Endothelial cell of umbilical vein (primary cell): ENCODE results near the gene SOX21. TPM values are rescaled to one million over a fixed set of nuclear protein-coding genes. Genes with fewer than 3 reads are reported as not detected.

Experiments
- BruUV-seq: library from RNA; stranded (reverse); fragments of 400-500 nt; replicated peaks from 2 replicates; lab custom pipeline; 2021; lab: Mats Ljungman, UMichigan
- CTCF ChIA-PET: fragments of 300-600, 350-600 bp; sonication (Branson Sonifier 250); formaldehyde crosslinking; loops from one replicate; lab custom pipeline; 2021; ENCODE audit warnings: antibody characterized with exemption, inconsistent platforms; lab: Charles Lee
- POLR2A ChIA-PET: fragments of 300-600, 350-600 bp; sonication (Branson Sonifier 250); formaldehyde crosslinking; loops from one replicate; lab custom pipeline; 2021; ENCODE audit warnings: antibody characterized with exemption, inconsistent platforms; lab: Charles Lee
- DNase-seq: peaks from one replicate; pipeline ENCODE4 v3.0.0-alpha.2; 2011; ENCODE audit warnings: low read depth, low spot score
- FAIRE-seq: peaks from 2 replicates; lab custom pipeline; 2011; peaks lifted over from hg19 to GRCh38; lab: Jason Lieb, UNC
- H2AFZ ChIP-seq: 2 replicates; pipeline ENCODE4 v1.6.0; 2012; ENCODE audit warnings: low read depth, low read length, control low read depth, inconsistent platforms
- H3K27ac ChIP-seq: 2 replicates; pipeline ENCODE4 v1.5.1; 2011; ENCODE audit warnings: low read depth, mild to moderate bottlenecking, control low read depth, low read length, moderate library complexity; ENCODE audit not compliant: insufficient read depth
- H3K27me3 ChIP-seq, 2 experiments: 2 replicates each; pipeline versions ENCODE4 v1.6.0 to v1.6.1; 2011; ENCODE audit warnings: low read length in 2 of 2, mixed read lengths in 1 of 2; ENCODE audit not compliant: control insufficient read depth in 2 of 2, insufficient read depth in 2 of 2
- H3K36me3 ChIP-seq, 2 experiments: 2 replicates in 1 of 2; 3 replicates in 1 of 2; pipeline ENCODE4 v1.5.1; 2011; ENCODE audit warnings: low read length in 2 of 2, mild to moderate bottlenecking in 1 of 2, moderate library complexity in 1 of 2; ENCODE audit not compliant: control insufficient read depth in 2 of 2, insufficient read depth in 2 of 2; ENCODE audit errors: extremely low read depth in 1 of 2
- H3K4me1 ChIP-seq: 3 replicates; pipeline ENCODE4 v1.5.1; 2011; ENCODE audit warnings: mild to moderate bottlenecking, low read length; ENCODE audit not compliant: control insufficient read depth, insufficient read depth; ENCODE audit errors: extremely low read depth
- H3K4me2 ChIP-seq: 2 replicates; pipeline ENCODE4 v1.6.1; 2011; ENCODE audit warnings: low read length, control low read depth, mixed read lengths; ENCODE audit not compliant: insufficient read depth
- H3K4me3 ChIP-seq, 3 experiments: fragments of 200-600 bp in 1 of 3; sonication (generic), shearing (Covaris generic) in 1 of 3; replicated peaks in 1 of 3; 2 replicates each; pipeline ENCODE4 v1.5.1; 2011 to 2016; ENCODE audit warnings: control low read depth in 3 of 3, low read length in 3 of 3, mild to moderate bottlenecking in 2 of 3, inconsistent platforms in 1 of 3, low read depth in 1 of 3, moderate library complexity in 1 of 3; ENCODE audit not compliant: insufficient read depth in 1 of 3
- H3K79me2 ChIP-seq: 2 replicates; pipeline ENCODE4 v1.6.0; 2012; ENCODE audit warnings: low read length, inconsistent platforms; ENCODE audit not compliant: control insufficient read depth, insufficient read depth
- H3K9ac ChIP-seq: replicated peaks from 2 replicates; pipeline ENCODE3; 2011; ENCODE audit warnings: low read length, control low read depth; ENCODE audit not compliant: insufficient read depth; ENCODE audit errors: extremely low read depth
- H3K9me1 ChIP-seq: replicated peaks from 3 replicates; pipeline ENCODE4 v1.6.0; 2011; ENCODE audit warnings: mild to moderate bottlenecking, low read length; ENCODE audit not compliant: control insufficient read depth, insufficient read depth; ENCODE audit errors: extremely low read depth
- H3K9me3 ChIP-seq: replicated peaks from 2 replicates; pipeline ENCODE4 v1.5.1; 2012; ENCODE audit warnings: low read length, inconsistent platforms; ENCODE audit not compliant: control insufficient read depth, insufficient read depth
- H4K20me1 ChIP-seq: replicated peaks from 2 replicates; pipeline ENCODE3; 2011; ENCODE audit warnings: mild to moderate bottlenecking, low read length; ENCODE audit not compliant: control insufficient read depth, insufficient read depth; ENCODE audit errors: extremely low read depth
- CTCF ChIP-seq, 2 donors: IDR thresholded peaks; 1 replicate in 1 of 2; 2 replicates in 1 of 2; pipeline ENCODE4 v1.5.1; 2011; ENCODE audit warnings: low read length in 2 of 2, mild to moderate bottlenecking in 2 of 2, moderate library complexity in 2 of 2, control low read depth in 1 of 2, inconsistent platforms in 1 of 2, low read depth in 1 of 2; ENCODE audit not compliant: insufficient read depth in 1 of 2; ENCODE audit errors: extremely low read depth in 1 of 2
- EZH2 ChIP-seq: IDR thresholded peaks from 2 replicates; pipeline ENCODE4 v1.6.1; 2012; ENCODE audit warnings: borderline replicate concordance, low read depth, mild to moderate bottlenecking, moderate library complexity, low read length, inconsistent platforms; ENCODE audit not compliant: severe bottlenecking
- FOS ChIP-seq: IDR thresholded peaks from 2 replicates; pipeline ENCODE4 v1.6.1; 2011; ENCODE audit warnings: mild to moderate bottlenecking, low read length, moderate library complexity, borderline replicate concordance; ENCODE audit not compliant: insufficient read depth
- GATA2 ChIP-seq: IDR thresholded peaks from 2 replicates; pipeline ENCODE4 v1.7.0; 2011; ENCODE audit warnings: low read depth, mild to moderate bottlenecking, moderate library complexity, mixed read lengths, low read length; ENCODE audit not compliant: insufficient read length, insufficient read depth
- JUN ChIP-seq: IDR thresholded peaks from 2 replicates; pipeline ENCODE4 v1.6.1; 2011; ENCODE audit warnings: borderline replicate concordance, low read depth; ENCODE audit not compliant: insufficient read length, insufficient read depth
- MYC ChIP-seq: IDR thresholded peaks from one replicate; pipeline ENCODE4 v1.6.1; 2011; ENCODE audit warnings: mild to moderate bottlenecking, low read depth, low read length
- POLR2A ChIP-seq: IDR thresholded peaks from 2 replicates; pipeline ENCODE4 v1.6.1; 2012; ENCODE audit warnings: low read depth, mild to moderate bottlenecking, control low read depth, low read length
- POLR2AphosphoS5 ChIP-seq: IDR thresholded peaks from 2 replicates; pipeline ENCODE4 v1.6.1; 2012; ENCODE audit warnings: low read depth, mild to moderate bottlenecking, control low read depth, low read length, moderate library complexity; ENCODE audit not compliant: insufficient read depth
- dilution Hi-C: fragments of 300-500 bp; cut with MboI; formaldehyde crosslinking; loops from one replicate; pipeline ENCODE4 v1.15.0; 2019; ENCODE audit warnings: low sequenced_read_pairs; ENCODE audit not compliant: extremely low pct_ligation_motif_present
- intact Hi-C: fragments of 100-400 bp; cut with micrococcal nuclease; formaldehyde crosslinking; loops from one replicate; pipeline ENCODE4 v1.10.0; 2022
- polyA plus RNA-seq, 4 experiments: library from polyadenylated mRNA; depleted of rRNA in 3 of 4; stranded (reverse) in 3 of 4; unstranded in 1 of 4; fragments of >200 nt; gene quantifications; 2 replicates each; pipeline versions ENCODE4 v1.2.1 to v1.2.3, GENCODE V29; 2011 to 2012; ENCODE audit warnings: missing spikeins in 1 of 4
- total RNA-seq: library from RNA; stranded (reverse); gene quantifications from 2 replicates; pipeline ENCODE4 v1.2.3, GENCODE V29; 2021
- TF ChIP-seq, protein P1 (sequence below): IDR thresholded peaks from 2 replicates; pipeline ENCODE4 v1.6.1; 2011; ENCODE audit not compliant: insufficient read depth, insufficient read length

The SOX21 gene
- total and polyA plus RNA-seq, 2 donors (not counting 3 experiments of a cell fraction or from before 2014, with no cell fraction given) = not detected

- ChIA-PET CTCF (interaction anchor here (1.0 kb wide), 1 partner anchor 698 kb away, joined by 3 read pairs; no protein-coding TSS in a partner anchor), POLR2A (no interaction called here)
- H3K36me3 ChIP-seq = no peaks in the 10 kb centered on the region
- no peaks in the 10 kb centered on the region for H4K20me1 ChIP-seq
- H3K9me3 ChIP-seq = no peaks in the 10 kb centered on the region
- no peak overlapping the region for H2AFZ ChIP-seq
- no TSS peak for BruUV-seq
- peaks cover 89 to 98% of the 10 kb centered on the region in 2 experiments for H3K27me3 ChIP-seq
- H3K4me1 ChIP-seq = peaks cover 4% of the 10 kb centered on the region
- dilution Hi-C loops (no loop called here), intact Hi-C loops (no loop called here)
- H3K79me2 ChIP-seq = no peaks in the 10 kb centered on the region
- TF ChIP-seq, protein P1, sequence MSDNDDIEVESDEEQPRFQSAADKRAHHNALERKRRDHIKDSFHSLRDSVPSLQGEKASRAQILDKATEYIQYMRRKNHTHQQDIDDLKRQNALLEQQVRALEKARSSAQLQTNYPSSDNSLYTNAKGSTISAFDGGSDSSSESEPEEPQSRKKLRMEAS = no peak
- TF ChIP-seq MYC = no peak
- TF ChIP-seq EZH2 = no peak
- no peak for TF ChIP-seq JUN
- TF ChIP-seq POLR2A = no peak
- TF ChIP-seq FOS = no peak
- TF ChIP-seq POLR2AphosphoS5 = no peak
- no peak for TF ChIP-seq CTCF (IDR thresholded peaks at IDR 0.05; ENCODE audit: extremely low read depth in 1 of 2, insufficient read depth in 1 of 2, low read depth in 1 of 2, low read length in 2 of 2)
- no peak for TF ChIP-seq GATA2
- no peak for DNase-seq
- H3K4me2 ChIP-seq = no peak overlapping the region
- no peak overlapping the region for H3K27ac ChIP-seq
- H3K9me1 ChIP-seq = no peaks in the 10 kb centered on the region
- peak; percentile 47 for FAIRE-seq
- no peak overlapping the region for H3K4me3 ChIP-seq
- no peak overlapping the region for H3K9ac ChIP-seq
Measured at GRCh38 chr13:94706101-94706842, 6.1 kb downstream of the SOX21 start.
